K562 (cell line): ENCODE measurements around the gene USP48. TPM values are rescaled to one million over a fixed set of nuclear protein-coding genes. Genes with fewer than 3 reads are reported as not detected.
A peak's percentile ranks its signal among the peaks of the same experiment; 100 is the strongest.

Source experiments
- ATAC-seq: fragments of 200-7000 bp; cut with Tn5 transposase; 3 replicates; pipeline ENCODE4 v1.9.1; 2020; ENCODE audit warnings: moderate library complexity
- BruUV-seq: library from RNA; stranded (reverse); fragments of 400-500 nt; replicated peaks from 2 replicates; lab custom pipeline; 2021; lab: Mats Ljungman, UMichigan
- CTCF ChIA-PET: fragments of 300-600 bp; formaldehyde crosslinking; extraction: SDS; loops from one replicate; lab custom pipeline; 2021; ENCODE audit warnings: low intra/inter-chr PET ratio; lab: Yijun Ruan, JAX
- POLR2A ChIA-PET: fragments of 300-600, 350-650 bp; sonication (Branson Sonifier 250); formaldehyde crosslinking; extraction: SDS; loops from one replicate; lab custom pipeline; 2021; ENCODE audit warnings: antibody characterized with exemption, inconsistent platforms; lab: Yijun Ruan, JAX
- DNase-seq, 4 experiments: peaks; one replicate each; pipeline versions ENCODE4 v3.0.0 to v3.0.0-alpha.2; 2011 to 2018; ENCODE audit warnings: low spot score in 3 of 4, mixed read lengths in 3 of 4; ENCODE audit errors: extremely low read depth in 1 of 4
- FAIRE-seq: peaks from 2 replicates; lab custom pipeline; 2011; peaks lifted over from hg19 to GRCh38; lab: Jason Lieb, UNC
- H2AFZ ChIP-seq: 2 replicates; pipeline ENCODE4 v1.6.0; 2011; ENCODE audit warnings: low read depth, low read length, control low read depth, inconsistent platforms
- H3K27ac ChIP-seq: fragments of 200-600 bp; 3 replicates; pipeline ENCODE4 v1.8.0; 2011; ENCODE audit warnings: low read depth, mild to moderate bottlenecking, control low read depth, inconsistent platforms, low read length, moderate library complexity, mixed read lengths; ENCODE audit errors: extremely low read depth
- H3K27me3 ChIP-seq, 2 experiments: fragments of 300-600 bp in 1 of 2; 2 replicates in 1 of 2; 3 replicates in 1 of 2; pipeline versions ENCODE4 v1.6.0 to v1.8.0; 2011; ENCODE audit warnings: inconsistent platforms in 2 of 2, low read length in 2 of 2, mild to moderate bottlenecking in 1 of 2, mixed read lengths in 1 of 2, moderate library complexity in 1 of 2; ENCODE audit not compliant: control insufficient read depth in 2 of 2, insufficient read depth in 2 of 2
- H3K36me3 ChIP-seq: fragments of 300-600 bp; 3 replicates; pipeline ENCODE4 v1.8.0; 2011; ENCODE audit warnings: mild to moderate bottlenecking, low read length, inconsistent platforms; ENCODE audit not compliant: control insufficient read depth, insufficient read depth
- H3K4me1 ChIP-seq, 2 experiments: fragments of 200-600 bp in 1 of 2; replicated peaks in 1 of 2; 2 replicates in 1 of 2; 3 replicates in 1 of 2; pipeline versions ENCODE4 v1.5.1 to v1.8.0; 2011; ENCODE audit warnings: inconsistent platforms in 2 of 2, low read length in 2 of 2, mild to moderate bottlenecking in 1 of 2, mixed read lengths in 1 of 2, moderate library complexity in 1 of 2; ENCODE audit not compliant: control insufficient read depth in 2 of 2, insufficient read depth in 2 of 2
- H3K4me2 ChIP-seq: 2 replicates; pipeline ENCODE4 v1.6.1; 2011; ENCODE audit warnings: low read length, control low read depth, inconsistent platforms, mixed read lengths; ENCODE audit not compliant: insufficient read depth
- H3K4me3 ChIP-seq: fragments of 200-600 bp; sonication (generic), shearing (Covaris generic); 2 replicates; pipeline ENCODE4 v1.5.1; 2016; ENCODE audit warnings: control low read depth, inconsistent platforms
- H3K79me2 ChIP-seq: fragments of 200-600 bp; 3 replicates; pipeline ENCODE4 v1.8.0; 2011; ENCODE audit warnings: low read length, inconsistent platforms; ENCODE audit not compliant: control insufficient read depth, insufficient read depth
- H3K9ac ChIP-seq, 2 experiments: 2 replicates each; pipeline versions ENCODE4 v1.6.0 to v1.6.1; 2011; ENCODE audit warnings: low read depth in 2 of 2, low read length in 2 of 2, control low read depth in 1 of 2, inconsistent platforms in 1 of 2, mild to moderate bottlenecking in 1 of 2, mixed read lengths in 1 of 2; ENCODE audit not compliant: insufficient read depth in 1 of 2
- H3K9me1 ChIP-seq: one replicate; pipeline ENCODE4 v1.6.0; 2011; ENCODE audit warnings: inconsistent platforms, mild to moderate bottlenecking, low read length, moderate library complexity; ENCODE audit not compliant: control insufficient read depth, insufficient read depth
- H3K9me3 ChIP-seq: replicated peaks from 2 replicates; pipeline ENCODE4 v1.5.1; 2011; ENCODE audit warnings: low read depth, low read length, inconsistent platforms; ENCODE audit not compliant: control insufficient read depth, insufficient read depth
- H4K20me1 ChIP-seq: replicated peaks from 2 replicates; pipeline ENCODE4 v1.6.1; 2011; ENCODE audit warnings: low read length, inconsistent platforms, mixed read lengths; ENCODE audit not compliant: control insufficient read depth, insufficient read depth
- FOS ChIP-seq: IDR thresholded peaks from 3 replicates; pipeline ENCODE4 v1.6.1; 2011; ENCODE audit not compliant: insufficient read length; ENCODE audit errors: extremely low read depth
- NFATC3 ChIP-seq: fragments of 450-650 bp; IDR thresholded peaks from 2 replicates; pipeline ENCODE4 v1.6.1; 2017; ENCODE audit warnings: mild to moderate bottlenecking
- STAT5B ChIP-seq: fragments of 250-450 bp; sonication (Bioruptor Pico); IDR thresholded peaks from 2 replicates; pipeline ENCODE4 v1.8.0; 2021; ENCODE audit warnings: mild to moderate bottlenecking, inconsistent platforms
- ZFX ChIP-seq: sonication (generic); formaldehyde crosslinking; IDR thresholded peaks from 2 replicates; pipeline ENCODE4 v1.8.0; 2022; ENCODE audit warnings: mild to moderate bottlenecking, missing genetic modification reagents, moderate library complexity
- ZNF830 ChIP-seq: fragments of 250-450 bp; sonication (Bioruptor Pico); IDR thresholded peaks from 2 replicates; pipeline ENCODE4 v1.5.0; 2021; ENCODE audit warnings: mild to moderate bottlenecking
- whole genome bisulfite sequencing: fragments of 100-300 bp; shearing (Covaris generic); methylation state at CpG from one replicate; pipeline ENCODE4 v1.1.6; 2016; ENCODE audit warnings: low coverage, mixed read lengths; ENCODE audit not compliant: insufficient coverage; ENCODE audit errors: missing lambda C conversion rate; 5-methylcytosine and 5-hydroxymethylcytosine counted together
- in situ Hi-C: fragments of 300-500 bp; cut with MboI; formaldehyde crosslinking; loops from 4 replicates; pipeline ENCODE4 v1.15.0; 2018; ENCODE audit warnings: inconsistent platforms, mixed read lengths
- intact Hi-C: fragments of 100-400 bp; cut with micrococcal nuclease; formaldehyde crosslinking; loops from 2 replicates; pipeline ENCODE4 v1.14.2; 2022
- polyA plus RNA-seq, 8 experiments: library from polyadenylated mRNA; depleted of rRNA in 4 of 8; stranded (reverse) in 5 of 8; unstranded in 3 of 8; fragments of >200 nt; fragmentation: Nextera tagmentation in 2 of 8; fragmentation: Illumina TruSeq in 1 of 8; extraction: Ambion mirVana in 2 of 8; extraction: Trizol in 1 of 8; gene quantifications; 2 replicates each; pipeline versions ENCODE4 v1.2.1 to v1.2.3, GENCODE V29; 2011 to 2014; ENCODE audit warnings: inconsistent platforms in 1 of 8, missing spikeins in 1 of 8
- total RNA-seq, 7 experiments: library from RNA; depleted of rRNA in 6 of 7; stranded (reverse); fragments of >200 nt in 6 of 7; fragmentation: Illumina TruSeq in 2 of 7; extraction: Trizol in 2 of 7; gene quantifications; 2 replicates each; pipeline versions ENCODE4 v1.2.1 to v1.2.3, GENCODE V29; 2011 to 2021; ENCODE audit warnings: low replicate concordance in 1 of 7
- TF ChIP-seq, protein P1 (sequence below): fragments of 200-800 bp; sonication (Bioruptor generic); IDR thresholded peaks from 2 replicates; pipeline ENCODE4 v1.6.1; 2017; ENCODE audit warnings: missing genetic modification characterization, missing compliant biosample characterization

The USP48 gene
- total and polyA plus RNA-seq, 9 of the 15 experiments (the other 6 are each of a cell fraction or from before 2014, with no cell fraction given): 23.3 to 123 (median 106) TPM

DNA sequence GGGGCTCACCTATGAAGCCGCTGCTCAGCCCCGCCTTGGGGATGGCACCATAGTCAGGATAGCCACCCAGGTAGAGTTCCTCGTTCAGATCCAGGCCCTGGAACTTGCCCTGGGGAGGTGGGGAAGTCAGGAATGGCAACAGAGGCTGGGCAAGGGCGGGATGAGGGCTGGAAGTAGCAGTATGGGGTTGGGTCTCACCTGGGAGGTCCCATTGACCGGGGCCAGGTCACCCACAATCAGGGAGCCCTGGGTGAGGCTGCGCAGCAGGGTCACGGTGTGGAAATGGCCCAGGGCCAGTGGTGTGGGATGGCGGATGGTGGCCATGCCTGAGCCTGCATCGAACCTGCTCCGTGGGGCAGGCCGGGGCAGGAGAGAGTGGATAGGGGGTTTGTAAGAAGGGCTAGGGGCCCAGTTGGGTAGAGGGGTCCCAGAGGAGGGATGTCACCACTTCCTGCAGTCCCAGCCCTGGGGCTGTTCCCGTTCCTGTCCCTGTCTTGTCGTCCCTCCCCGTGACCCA lies 48.6 kb upstream of the USP48 start (continued):
- TF ChIP-seq, protein P1, sequence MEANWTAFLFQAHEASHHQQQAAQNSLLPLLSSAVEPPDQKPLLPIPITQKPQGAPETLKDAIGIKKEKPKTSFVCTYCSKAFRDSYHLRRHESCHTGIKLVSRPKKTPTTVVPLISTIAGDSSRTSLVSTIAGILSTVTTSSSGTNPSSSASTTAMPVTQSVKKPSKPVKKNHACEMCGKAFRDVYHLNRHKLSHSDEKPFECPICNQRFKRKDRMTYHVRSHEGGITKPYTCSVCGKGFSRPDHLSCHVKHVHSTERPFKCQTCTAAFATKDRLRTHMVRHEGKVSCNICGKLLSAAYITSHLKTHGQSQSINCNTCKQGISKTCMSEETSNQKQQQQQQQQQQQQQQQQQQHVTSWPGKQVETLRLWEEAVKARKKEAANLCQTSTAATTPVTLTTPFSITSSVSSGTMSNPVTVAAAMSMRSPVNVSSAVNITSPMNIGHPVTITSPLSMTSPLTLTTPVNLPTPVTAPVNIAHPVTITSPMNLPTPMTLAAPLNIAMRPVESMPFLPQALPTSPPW (CRISPR knock-in tag): no peak
- TF ChIP-seq ZNF830 (CRISPR knock-in tag): no peak
- no peak for TF ChIP-seq FOS

DNA sequence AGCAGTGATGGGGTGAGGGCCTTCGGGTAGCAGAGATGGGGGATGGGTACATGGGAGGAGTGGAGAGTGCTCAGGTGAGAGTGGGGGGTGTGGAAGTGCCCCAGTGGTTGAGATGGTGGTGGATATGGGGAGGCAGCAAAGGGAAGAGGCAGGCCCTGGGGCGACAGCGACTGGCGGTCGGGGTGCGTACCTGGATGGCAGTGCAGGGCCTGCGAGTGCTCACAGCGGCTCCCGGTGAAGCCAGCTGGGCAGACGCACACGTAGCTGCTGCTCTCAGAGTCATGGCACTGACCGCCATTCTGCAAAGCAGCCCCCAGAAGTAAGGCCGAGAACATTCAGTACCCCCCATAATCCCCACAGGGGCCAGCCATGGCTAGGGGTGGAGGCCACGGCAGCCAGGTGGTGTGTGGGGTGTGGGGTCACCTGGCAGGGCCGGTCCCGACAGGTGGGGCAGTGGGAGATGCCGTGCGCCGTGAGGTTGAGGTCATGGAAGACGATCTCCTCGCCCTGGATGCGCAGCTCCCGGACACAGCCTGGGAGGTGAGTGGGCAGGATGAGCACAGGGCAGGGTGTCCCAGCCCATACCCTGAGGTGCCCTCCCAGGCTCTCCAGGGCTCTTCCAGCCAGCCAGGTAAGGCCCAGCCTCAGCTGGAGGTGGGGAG lies 48.0 kb upstream of the USP48 start:
- FAIRE-seq (no peak), ATAC-seq (no peak), DNase-seq (no peak)
- in situ Hi-C loops (no loop called here), intact Hi-C loops (no loop called here)
- Histone ChIP-seq H2AFZ (no peak overlapping the region), H4K20me1 (no peaks in the 10 kb centered on the region; the same call in 1 of the 2 replicates), H3K9me3 (peaks cover 9% of the 10 kb centered on the region), H3K79me2 (no peaks in the 10 kb centered on the region), H3K27ac (no peak overlapping the region), H3K27me3 (no peaks in the 10 kb centered on the region), H3K9ac (peak overlapping the region in 1 of 2 experiments; percentile 78; a peak in 1 of 4 replicates), H3K4me2 (no peak overlapping the region), H3K9me1 (peaks cover 5% of the 10 kb centered on the region), H3K4me1 (peaks cover 0 to 29% of the 10 kb centered on the region in 2 experiments; a peak in 1 of 5 replicates), H3K4me3 (no peak overlapping the region), H3K36me3 (peaks cover 97% of the 10 kb centered on the region; the same call in 2 of the 3 replicates)
- CTCF ChIA-PET: no interaction called here
- BruUV-seq: no TSS peak
- 89% methylated on average over 22 of the region's 23 CpGs for WGBS
- TF ChIP-seq ZFX (CRISPR knock-in tag) (0 out of 2 replicates have a peak, but pooled peaks have one; percentile 6), STAT5B (CRISPR knock-in tag) (no peak), NFATC3 (no peak)
- POLR2A ChIA-PET: interaction anchor here (0.6 kb wide), 1 partner anchor 112 kb away, joined by 3 read pairs; no protein-coding TSS in a partner anchor
